Endothelial cell of umbilical vein (primary cell): Measurements from ENCODE around the gene PLD4. TPM values are rescaled to one million over a fixed set of nuclear protein-coding genes. Genes with fewer than 3 reads are reported as not detected.

Experiments
- BruUV-seq: library from RNA; stranded (reverse); fragments of 400-500 nt; replicated peaks from 2 replicates; lab custom pipeline; 2021; lab: Mats Ljungman, UMichigan
- CTCF ChIA-PET: fragments of 300-600, 350-600 bp; sonication (Branson Sonifier 250); formaldehyde crosslinking; loops from one replicate; lab custom pipeline; 2021; ENCODE audit warnings: antibody characterized with exemption, inconsistent platforms; lab: Charles Lee
- POLR2A ChIA-PET: fragments of 300-600, 350-600 bp; sonication (Branson Sonifier 250); formaldehyde crosslinking; loops from one replicate; lab custom pipeline; 2021; ENCODE audit warnings: antibody characterized with exemption, inconsistent platforms; lab: Charles Lee
- DNase-seq: peaks from one replicate; pipeline ENCODE4 v3.0.0-alpha.2; 2011; ENCODE audit warnings: low read depth, low spot score
- FAIRE-seq: peaks from 2 replicates; lab custom pipeline; 2011; peaks lifted over from hg19 to GRCh38; lab: Jason Lieb, UNC
- H2AFZ ChIP-seq: 2 replicates; pipeline ENCODE4 v1.6.0; 2012; ENCODE audit warnings: low read depth, low read length, control low read depth, inconsistent platforms
- H3K27ac ChIP-seq: 2 replicates; pipeline ENCODE4 v1.5.1; 2011; ENCODE audit warnings: low read depth, mild to moderate bottlenecking, control low read depth, low read length, moderate library complexity; ENCODE audit not compliant: insufficient read depth
- H3K27me3 ChIP-seq, 2 experiments: 2 replicates each; pipeline versions ENCODE4 v1.6.0 to v1.6.1; 2011; ENCODE audit warnings: low read length in 2 of 2, mixed read lengths in 1 of 2; ENCODE audit not compliant: control insufficient read depth in 2 of 2, insufficient read depth in 2 of 2
- H3K36me3 ChIP-seq, 2 experiments: 2 replicates in 1 of 2; 3 replicates in 1 of 2; pipeline ENCODE4 v1.5.1; 2011; ENCODE audit warnings: low read length in 2 of 2, mild to moderate bottlenecking in 1 of 2, moderate library complexity in 1 of 2; ENCODE audit not compliant: control insufficient read depth in 2 of 2, insufficient read depth in 2 of 2; ENCODE audit errors: extremely low read depth in 1 of 2
- H3K4me1 ChIP-seq: 3 replicates; pipeline ENCODE4 v1.5.1; 2011; ENCODE audit warnings: mild to moderate bottlenecking, low read length; ENCODE audit not compliant: control insufficient read depth, insufficient read depth; ENCODE audit errors: extremely low read depth
- H3K4me2 ChIP-seq: 2 replicates; pipeline ENCODE4 v1.6.1; 2011; ENCODE audit warnings: low read length, control low read depth, mixed read lengths; ENCODE audit not compliant: insufficient read depth
- H3K4me3 ChIP-seq, 3 experiments: fragments of 200-600 bp in 1 of 3; sonication (generic), shearing (Covaris generic) in 1 of 3; replicated peaks in 1 of 3; 2 replicates each; pipeline ENCODE4 v1.5.1; 2011 to 2016; ENCODE audit warnings: control low read depth in 3 of 3, low read length in 3 of 3, mild to moderate bottlenecking in 2 of 3, inconsistent platforms in 1 of 3, low read depth in 1 of 3, moderate library complexity in 1 of 3; ENCODE audit not compliant: insufficient read depth in 1 of 3
- H3K79me2 ChIP-seq: 2 replicates; pipeline ENCODE4 v1.6.0; 2012; ENCODE audit warnings: low read length, inconsistent platforms; ENCODE audit not compliant: control insufficient read depth, insufficient read depth
- H3K9ac ChIP-seq: replicated peaks from 2 replicates; pipeline ENCODE3; 2011; ENCODE audit warnings: low read length, control low read depth; ENCODE audit not compliant: insufficient read depth; ENCODE audit errors: extremely low read depth
- H3K9me1 ChIP-seq: replicated peaks from 3 replicates; pipeline ENCODE4 v1.6.0; 2011; ENCODE audit warnings: mild to moderate bottlenecking, low read length; ENCODE audit not compliant: control insufficient read depth, insufficient read depth; ENCODE audit errors: extremely low read depth
- H3K9me3 ChIP-seq: replicated peaks from 2 replicates; pipeline ENCODE4 v1.5.1; 2012; ENCODE audit warnings: low read length, inconsistent platforms; ENCODE audit not compliant: control insufficient read depth, insufficient read depth
- H4K20me1 ChIP-seq: replicated peaks from 2 replicates; pipeline ENCODE3; 2011; ENCODE audit warnings: mild to moderate bottlenecking, low read length; ENCODE audit not compliant: control insufficient read depth, insufficient read depth; ENCODE audit errors: extremely low read depth
- EZH2 ChIP-seq: IDR thresholded peaks from 2 replicates; pipeline ENCODE4 v1.6.1; 2012; ENCODE audit warnings: borderline replicate concordance, low read depth, mild to moderate bottlenecking, moderate library complexity, low read length, inconsistent platforms; ENCODE audit not compliant: severe bottlenecking
- FOS ChIP-seq: IDR thresholded peaks from 2 replicates; pipeline ENCODE4 v1.6.1; 2011; ENCODE audit warnings: mild to moderate bottlenecking, low read length, moderate library complexity, borderline replicate concordance; ENCODE audit not compliant: insufficient read depth
- JUN ChIP-seq: IDR thresholded peaks from 2 replicates; pipeline ENCODE4 v1.6.1; 2011; ENCODE audit warnings: borderline replicate concordance, low read depth; ENCODE audit not compliant: insufficient read length, insufficient read depth
- MYC ChIP-seq: IDR thresholded peaks from one replicate; pipeline ENCODE4 v1.6.1; 2011; ENCODE audit warnings: mild to moderate bottlenecking, low read depth, low read length
- dilution Hi-C: fragments of 300-500 bp; cut with MboI; formaldehyde crosslinking; loops from one replicate; pipeline ENCODE4 v1.15.0; 2019; ENCODE audit warnings: low sequenced_read_pairs; ENCODE audit not compliant: extremely low pct_ligation_motif_present
- intact Hi-C: fragments of 100-400 bp; cut with micrococcal nuclease; formaldehyde crosslinking; loops from one replicate; pipeline ENCODE4 v1.10.0; 2022
- polyA plus RNA-seq, 4 experiments: library from polyadenylated mRNA; depleted of rRNA in 3 of 4; stranded (reverse) in 3 of 4; unstranded in 1 of 4; fragments of >200 nt; gene quantifications; 2 replicates each; pipeline versions ENCODE4 v1.2.1 to v1.2.3, GENCODE V29; 2011 to 2012; ENCODE audit warnings: missing spikeins in 1 of 4
- total RNA-seq: library from RNA; stranded (reverse); gene quantifications from 2 replicates; pipeline ENCODE4 v1.2.3, GENCODE V29; 2021
- TF ChIP-seq, protein P1 (sequence below): IDR thresholded peaks from 2 replicates; pipeline ENCODE4 v1.6.1; 2011; ENCODE audit not compliant: insufficient read depth, insufficient read length
- TF ChIP-seq, protein P2 (sequence below), 2 donors: IDR thresholded peaks; 1 replicate in 1 of 2; 2 replicates in 1 of 2; pipeline ENCODE4 v1.5.1; 2011; ENCODE audit warnings: low read length in 2 of 2, mild to moderate bottlenecking in 2 of 2, moderate library complexity in 2 of 2, control low read depth in 1 of 2, inconsistent platforms in 1 of 2, low read depth in 1 of 2; ENCODE audit not compliant: insufficient read depth in 1 of 2; ENCODE audit errors: extremely low read depth in 1 of 2

The PLD4 gene
- total and polyA plus RNA-seq, 2 donors (not counting 3 experiments of a cell fraction or from before 2014, with no cell fraction given): 0.01 to 0.11 TPM

DNA sequence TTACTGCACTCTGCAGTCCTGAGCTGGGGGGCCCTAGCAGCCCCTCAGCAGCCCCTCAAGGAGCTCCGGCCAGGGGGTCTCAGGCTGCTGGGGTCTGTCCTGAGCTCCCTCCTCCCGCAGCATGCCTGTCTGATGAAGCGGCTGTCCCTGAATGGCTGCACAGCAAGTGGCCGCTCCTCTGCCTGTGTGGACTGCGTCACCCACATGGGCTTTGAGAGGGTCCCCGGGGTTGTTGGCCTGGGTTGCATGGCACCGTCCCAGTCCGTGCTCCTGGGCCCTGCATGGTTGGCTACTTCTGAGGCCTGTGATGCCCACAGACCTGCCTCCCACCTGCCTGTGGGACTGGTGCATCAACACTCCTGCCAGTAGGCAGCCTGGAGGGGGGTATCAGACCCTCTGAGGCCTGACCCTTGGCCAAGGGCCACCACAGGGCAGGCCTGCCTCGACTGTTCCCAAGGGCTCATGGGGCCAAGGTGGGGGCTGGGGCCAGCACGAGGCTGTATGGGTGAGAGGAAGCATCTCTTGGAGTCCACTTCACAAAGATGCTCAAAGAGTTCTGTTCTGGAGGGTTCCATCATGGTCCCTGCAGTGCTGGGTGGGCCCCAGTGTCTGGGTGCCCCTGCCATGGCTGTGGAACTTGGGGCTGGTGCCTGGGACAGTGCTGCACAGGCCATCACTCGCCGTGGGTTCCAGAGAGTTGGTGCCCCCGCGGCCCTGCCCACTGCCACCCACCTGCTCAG lies 47.4 kb upstream of the PLD4 start:
- Histone ChIP-seq H4K20me1 (no peaks in the 10 kb centered on the region), H3K9me1 (no peaks in the 10 kb centered on the region), H3K4me3 (no peak overlapping the region), H3K9ac (no peak overlapping the region), H3K27me3 (no peaks in the 10 kb centered on the region), H3K36me3 (peaks cover 0 to 17% of the 10 kb centered on the region in 2 experiments), H3K9me3 (no peaks in the 10 kb centered on the region), H3K4me1 (no peaks in the 10 kb centered on the region), H3K27ac (no peak overlapping the region), H3K4me2 (no peak overlapping the region), H2AFZ (no peak overlapping the region), H3K79me2 (no peaks in the 10 kb centered on the region)
- intact Hi-C loops: no loop called here
- no peak for FAIRE-seq
- TF ChIP-seq MYC (no peak), JUN (no peak), EZH2 (no peak), FOS (no peak)
- TF ChIP-seq, protein P1, sequence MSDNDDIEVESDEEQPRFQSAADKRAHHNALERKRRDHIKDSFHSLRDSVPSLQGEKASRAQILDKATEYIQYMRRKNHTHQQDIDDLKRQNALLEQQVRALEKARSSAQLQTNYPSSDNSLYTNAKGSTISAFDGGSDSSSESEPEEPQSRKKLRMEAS: no peak
- TF ChIP-seq, protein P2, sequence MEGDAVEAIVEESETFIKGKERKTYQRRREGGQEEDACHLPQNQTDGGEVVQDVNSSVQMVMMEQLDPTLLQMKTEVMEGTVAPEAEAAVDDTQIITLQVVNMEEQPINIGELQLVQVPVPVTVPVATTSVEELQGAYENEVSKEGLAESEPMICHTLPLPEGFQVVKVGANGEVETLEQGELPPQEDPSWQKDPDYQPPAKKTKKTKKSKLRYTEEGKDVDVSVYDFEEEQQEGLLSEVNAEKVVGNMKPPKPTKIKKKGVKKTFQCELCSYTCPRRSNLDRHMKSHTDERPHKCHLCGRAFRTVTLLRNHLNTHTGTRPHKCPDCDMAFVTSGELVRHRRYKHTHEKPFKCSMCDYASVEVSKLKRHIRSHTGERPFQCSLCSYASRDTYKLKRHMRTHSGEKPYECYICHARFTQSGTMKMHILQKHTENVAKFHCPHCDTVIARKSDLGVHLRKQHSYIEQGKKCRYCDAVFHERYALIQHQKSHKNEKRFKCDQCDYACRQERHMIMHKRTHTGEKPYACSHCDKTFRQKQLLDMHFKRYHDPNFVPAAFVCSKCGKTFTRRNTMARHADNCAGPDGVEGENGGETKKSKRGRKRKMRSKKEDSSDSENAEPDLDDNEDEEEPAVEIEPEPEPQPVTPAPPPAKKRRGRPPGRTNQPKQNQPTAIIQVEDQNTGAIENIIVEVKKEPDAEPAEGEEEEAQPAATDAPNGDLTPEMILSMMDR (IDR thresholded peaks at IDR 0.05; ENCODE audit: extremely low read depth in 1 of 2, insufficient read depth in 1 of 2, low read depth in 1 of 2, low read length in 2 of 2): no peak
- ChIA-PET CTCF (interaction anchor here (0.8 to 1.2 kb wide), 2 partner anchors 12 to 56 kb away, joined by 3 to 4 read pairs; partner anchors contain the start of gene CEP170B), POLR2A (no interaction called here)
- no TSS peak for BruUV-seq
- dilution Hi-C loops: no loop called here
- DNase-seq: no peak
